Stimulated activated naive CD4-positive, alpha-beta T cell (primary cell): ENCODE measurements around the gene DOK4.

Source experiments
- DNase-seq, 6 experiments: peaks; one replicate each; lab custom pipeline; 2025; lab: John Stamatoyannopoulos, UW

DOK4 gene

DNA sequence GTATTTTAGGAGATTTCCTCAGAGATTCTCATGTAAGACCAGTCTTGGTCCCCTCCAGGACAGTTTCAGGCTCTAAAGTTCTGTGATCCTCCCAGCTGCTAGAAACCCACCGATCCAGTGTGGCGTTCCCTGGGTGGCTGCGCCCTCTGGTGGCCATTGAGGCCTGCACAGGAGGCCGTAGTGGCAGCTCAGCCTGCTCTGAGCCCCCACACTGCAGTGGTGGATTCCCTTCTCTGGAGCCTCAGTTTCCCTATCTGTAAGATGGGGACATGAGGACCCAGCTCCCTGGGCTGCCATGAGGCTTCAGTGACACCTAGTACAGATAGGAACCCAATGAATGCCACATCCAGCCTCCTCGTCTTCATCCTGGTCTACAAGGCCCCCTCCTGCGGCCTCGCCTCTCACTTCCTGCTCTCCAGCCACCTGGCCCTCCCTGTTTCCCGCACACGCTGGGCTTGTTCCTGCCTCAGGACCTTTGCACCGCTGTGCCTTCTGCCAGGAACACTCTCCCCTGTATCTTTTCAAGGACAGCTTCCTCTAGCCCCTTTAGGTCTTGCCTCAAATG lies 33.6 kb upstream of the DOK4 start:
- peak; percentile 50 to 82 (median 74) for DNase-seq

DNA sequence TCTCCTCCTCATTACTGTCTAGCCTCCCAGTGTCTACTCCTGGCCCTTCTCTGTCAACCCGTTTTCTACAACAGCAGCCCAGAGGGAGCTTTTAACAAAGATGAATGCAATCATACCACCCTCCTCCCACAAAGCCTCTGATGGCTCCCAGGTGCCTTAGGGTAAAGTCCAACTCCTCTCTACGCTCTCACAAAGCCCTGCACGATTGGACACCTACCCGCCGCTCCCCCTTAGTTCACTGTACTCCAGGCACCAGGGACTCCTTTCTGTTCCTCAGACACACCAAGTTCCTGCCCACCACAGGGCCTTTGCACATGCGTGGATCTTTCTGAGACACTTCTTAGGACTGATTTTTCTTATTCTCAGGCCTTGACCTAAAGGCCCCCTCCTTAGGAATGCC lies 32.6 kb upstream of the DOK4 start:
- DNase-seq, result no peak

DNA sequence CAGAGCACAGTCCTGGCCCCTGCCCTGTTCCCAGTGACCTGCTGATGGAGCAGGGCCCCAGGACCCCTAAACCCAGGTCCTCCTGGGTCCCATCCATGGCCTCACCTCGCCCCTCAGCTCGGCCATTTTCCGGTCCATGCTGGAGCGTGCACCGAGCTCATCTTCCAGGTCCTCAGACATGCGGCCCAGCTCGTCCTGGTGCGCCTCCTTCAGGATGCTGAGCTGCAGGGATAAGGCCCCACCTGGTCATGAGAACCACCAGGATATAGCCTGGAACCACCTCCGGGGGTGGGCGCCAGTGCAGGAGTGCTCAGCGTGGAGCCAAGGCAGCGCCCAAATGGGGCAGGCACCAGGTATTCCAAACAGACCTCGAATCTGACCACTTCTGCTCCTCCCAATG lies 32.2 kb upstream of the DOK4 start:
- no peak for DNase-seq

- no peak for DNase-seq
Measured at GRCh38 chr16:57517397-57518367, 31.4 kb upstream of the DOK4 start.

DNA sequence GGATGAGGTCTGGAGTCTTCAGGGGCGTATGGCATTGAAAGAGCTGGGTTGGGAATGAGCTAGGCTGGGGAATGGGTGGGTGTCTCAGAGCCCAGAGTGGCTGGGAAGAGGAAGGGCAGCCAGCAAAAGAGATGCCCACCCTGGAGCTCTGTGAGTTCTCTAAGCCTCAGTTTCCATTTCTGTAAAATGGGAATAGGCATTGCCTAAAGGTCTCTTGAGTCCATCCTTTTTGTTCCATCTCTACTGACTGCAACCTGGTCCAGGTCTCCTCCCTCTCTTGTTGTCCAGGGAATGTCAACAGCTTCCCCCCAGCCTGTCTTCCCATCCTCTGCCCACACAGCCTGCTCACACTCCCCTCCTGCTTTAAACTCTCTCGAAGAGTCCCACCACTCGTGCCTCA lies 30.5 kb upstream of the DOK4 start:
- no peak for DNase-seq

GRCh38 chr16:57516176-57516725 lies 30.0 kb upstream of the DOK4 start:
- DNase-seq, result no peak

DNA sequence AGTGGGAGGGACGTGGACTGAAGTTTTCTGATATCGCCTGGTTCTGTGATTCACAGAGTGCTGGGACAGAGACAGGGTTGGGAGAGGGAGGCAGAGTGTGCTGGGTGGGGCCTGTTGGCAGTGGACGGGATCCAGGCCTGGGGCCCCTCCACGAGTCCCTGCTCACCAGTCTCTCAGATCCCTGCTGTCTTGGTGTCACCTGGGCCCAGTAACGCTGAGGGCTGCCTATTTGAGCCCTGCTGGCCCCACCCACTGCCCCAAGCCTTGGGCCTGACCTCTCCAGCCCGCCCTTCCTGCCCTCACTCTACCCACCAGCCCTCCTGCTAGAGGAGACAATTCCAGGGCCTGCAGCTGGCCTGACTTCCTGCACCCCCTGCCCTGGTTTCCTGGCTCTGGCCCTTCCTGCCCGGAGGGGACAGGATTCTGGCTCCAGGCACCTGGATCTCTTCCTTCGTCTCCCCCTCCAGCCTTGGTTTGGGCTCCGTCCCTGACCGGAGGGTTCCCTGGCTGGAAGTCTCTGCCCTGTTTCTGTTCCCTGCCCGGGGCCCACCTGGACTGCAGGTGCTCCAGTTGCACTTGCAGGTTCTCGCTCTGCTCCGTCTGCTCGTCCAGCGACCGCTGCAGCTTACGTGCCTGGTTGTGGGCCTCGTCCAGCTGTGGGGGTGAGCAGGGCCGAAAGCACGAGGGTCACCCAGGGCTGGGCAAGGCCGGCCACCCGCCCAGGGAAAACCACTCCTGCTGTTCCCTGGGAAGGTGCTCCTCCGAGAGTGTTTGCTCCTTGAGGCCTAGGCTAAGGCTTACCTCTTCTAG lies 28.7 kb upstream of the DOK4 start:
- no peak for DNase-seq

GRCh38 chr16:57514371-57514770 lies 28.1 kb upstream of the DOK4 start:
- no peak for DNase-seq

- DNase-seq, result no peak
Measured at GRCh38 chr16:57513371-57514102, 27.2 kb upstream of the DOK4 start.

- no peak for DNase-seq
Measured at GRCh38 chr16:57512296-57513001, 26.2 kb upstream of the DOK4 start.

DNA sequence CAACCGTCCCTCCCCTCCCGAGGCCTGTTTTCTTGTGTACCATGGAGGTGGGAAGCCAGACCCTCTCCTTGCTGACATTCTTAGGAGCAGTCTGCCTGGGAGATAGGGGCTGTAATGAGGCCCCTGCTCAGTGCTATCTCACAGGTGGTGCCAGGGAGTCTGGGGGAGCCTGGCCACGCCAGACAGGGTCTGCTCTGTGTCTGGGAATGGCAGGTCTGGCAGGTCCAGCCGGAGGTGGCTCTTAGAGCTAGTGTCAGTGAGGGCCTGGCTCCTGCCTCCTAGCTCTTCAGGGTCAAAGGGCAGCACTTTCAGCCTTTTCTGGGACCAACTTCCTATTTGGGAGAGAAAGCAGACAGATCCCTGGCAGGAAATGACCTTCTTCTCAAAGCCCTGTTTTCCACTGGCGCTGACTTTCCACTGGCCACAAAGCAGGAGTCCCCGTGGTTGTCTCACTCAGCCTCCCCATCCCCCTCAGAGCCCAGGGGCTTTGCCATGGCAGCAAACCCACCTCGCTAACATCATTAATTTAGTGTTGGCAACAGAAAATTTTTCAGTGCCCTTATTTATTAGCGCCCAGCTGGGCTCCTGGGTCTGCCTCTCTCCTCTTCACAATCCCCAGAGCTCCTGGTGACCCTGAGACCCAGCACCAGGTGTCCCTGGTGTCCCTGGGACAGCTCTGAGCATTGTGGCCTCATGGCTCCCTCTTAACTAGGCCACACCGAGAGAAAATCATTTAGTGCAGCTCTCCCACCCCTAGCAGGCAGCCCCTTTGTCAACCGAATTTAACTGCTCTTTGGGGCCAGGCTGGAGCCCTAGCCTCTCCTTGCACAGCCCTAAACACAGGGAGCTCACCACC lies 24.0 kb upstream of the DOK4 start:
- DNase-seq, result no peak

GRCh38 chr16:57509231-57509923 lies 23.1 kb upstream of the DOK4 start:
- no peak for DNase-seq

GRCh38 chr16:57508035-57508425 lies 21.7 kb upstream of the DOK4 start:
- no peak for DNase-seq

DNA sequence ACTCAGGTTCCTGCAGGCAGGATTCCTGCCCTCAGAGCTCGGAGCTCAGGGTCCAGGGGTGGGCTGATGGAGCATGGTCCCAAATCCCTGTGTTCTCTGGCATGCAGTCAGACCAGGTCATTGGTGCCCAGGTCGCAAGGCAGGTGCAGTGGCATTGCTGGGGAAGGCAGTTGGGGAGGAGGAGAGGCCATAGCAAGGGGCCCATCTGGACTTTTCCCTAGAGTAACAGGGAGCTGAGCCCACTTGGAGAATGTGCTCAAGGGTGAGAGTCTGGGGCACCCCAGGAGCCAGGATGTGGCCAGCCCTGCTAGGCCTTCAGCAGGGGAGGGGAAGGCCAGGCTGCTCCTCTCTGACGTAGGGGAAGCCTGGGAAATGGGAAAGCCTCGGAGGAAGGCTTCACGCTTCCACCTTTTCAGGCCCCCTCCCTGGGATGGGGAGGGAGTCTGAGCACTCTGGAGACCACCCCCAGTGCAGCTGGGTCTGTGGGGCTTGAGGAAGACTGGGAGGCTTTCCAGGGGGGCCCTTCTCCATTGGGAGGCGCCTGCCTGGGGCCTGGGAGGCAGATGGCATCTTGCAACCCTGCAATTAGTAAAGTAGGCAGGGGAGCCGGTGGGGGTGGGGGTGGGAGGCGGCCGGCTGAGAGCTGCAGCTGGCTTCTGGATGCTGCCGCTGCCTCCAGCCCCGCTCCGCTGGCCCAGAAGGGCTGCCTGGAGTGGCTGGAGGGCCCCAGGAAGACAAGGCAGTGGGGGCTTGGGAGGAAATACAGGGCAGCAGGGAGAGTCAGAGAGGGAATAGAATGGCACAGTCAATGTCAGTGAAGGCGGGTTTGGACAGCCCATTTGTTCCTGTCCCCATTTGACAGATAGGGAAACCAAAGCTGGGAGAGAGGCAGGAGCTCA lies 21.1 kb upstream of the DOK4 start:
- no peak for DNase-seq

DNA sequence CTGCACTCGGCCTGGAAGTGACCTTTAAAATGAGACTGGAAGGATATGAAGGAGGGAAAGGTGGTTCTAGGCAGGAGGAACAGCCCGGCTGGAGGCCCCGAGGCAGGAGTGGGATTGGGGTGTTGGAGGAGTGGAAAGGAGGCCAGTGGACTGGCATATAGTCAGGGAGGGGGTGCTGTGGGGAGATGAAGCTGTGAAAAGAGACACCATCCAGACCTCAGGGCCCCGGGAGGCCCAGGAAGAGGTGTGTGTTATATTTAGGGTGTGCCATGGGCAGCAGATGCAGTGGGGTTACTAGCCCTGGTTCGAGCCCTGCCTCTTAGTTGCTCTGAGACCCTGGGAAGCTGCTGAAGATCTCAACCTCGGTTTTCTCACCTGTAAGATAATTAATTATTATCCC lies 18.9 kb upstream of the DOK4 start:
- no peak for DNase-seq

GRCh38 chr16:57504491-57504890 lies 18.2 kb upstream of the DOK4 start:
- DNase-seq, result no peak

DNA sequence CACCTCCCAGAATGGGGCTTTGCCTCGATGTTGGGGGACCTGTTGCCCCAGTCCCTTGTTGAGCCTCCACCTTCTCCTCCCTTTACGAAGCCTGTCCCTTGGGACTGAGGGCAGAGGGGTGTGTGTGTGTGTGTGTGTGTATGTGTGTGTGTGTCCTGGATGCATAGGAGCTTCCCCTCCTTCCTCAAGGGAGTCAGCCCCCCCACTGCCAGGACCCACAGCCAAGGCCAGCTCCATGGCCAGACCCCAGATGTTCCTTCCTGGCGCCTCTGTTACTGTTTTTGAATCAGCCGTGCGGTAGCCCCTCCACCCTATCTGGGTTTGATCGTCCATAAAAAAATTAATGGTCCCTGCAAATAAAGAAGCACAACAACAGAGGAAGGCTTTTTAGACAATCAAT lies 17.7 kb upstream of the DOK4 start:
- no peak for DNase-seq

GRCh38 chr16:57503366-57503765 lies 17.1 kb upstream of the DOK4 start:
- DNase-seq, result no peak
